Measurements from ENCODE around the gene LRP1. TPM values are rescaled to one million over a fixed set of nuclear protein-coding genes. Genes with fewer than 3 reads are reported as not detected.

Gene LRP1
- total RNA-seq, 4 donors from 2014 or later = 185 to 292 (median 216) TPM

DNA sequence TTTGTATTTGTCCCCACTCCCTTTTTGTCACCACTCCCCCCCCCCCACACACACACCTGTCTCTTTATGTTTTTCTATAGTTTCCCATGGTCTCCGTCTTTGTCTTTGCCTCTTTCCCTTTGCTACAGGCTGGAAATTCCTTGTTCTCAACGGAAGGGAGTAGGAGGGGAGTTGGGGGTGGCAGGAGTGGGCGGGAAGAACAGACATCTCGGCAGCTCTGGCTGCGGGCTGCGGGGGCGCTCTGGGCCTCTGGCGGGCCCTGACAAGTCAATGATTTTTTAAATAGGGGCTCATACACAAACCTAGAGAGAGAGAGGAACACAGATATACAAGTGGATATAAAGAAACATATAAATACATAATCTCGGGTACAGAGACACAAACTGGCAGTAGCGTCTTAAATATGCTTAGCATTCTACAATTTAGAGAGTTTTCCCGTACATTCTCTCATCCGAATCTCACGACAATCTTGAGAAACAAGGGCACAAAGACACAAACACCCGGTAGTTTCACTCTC, 41.7 kb upstream of the LRP1 start:
- no peak for ATAC-seq
- TF ChIP-seq POLR2A (IDR thresholded peaks at IDR 0.05) = no peak
- TF ChIP-seq CTCF (IDR thresholded peaks at IDR 0.05) = peak in 3 of 4 experiments; percentile 12 to 37 (median 27)
- Histone ChIP-seq H3K27me3 (no peaks in the 10 kb centered on the region), H3K27ac (peak overlapping the region; percentile 91 to 100 (median 100)), H3K9me3 (no peaks in the 10 kb centered on the region), H3K4me1 (peaks cover 0 to 42% (median 14%) of the 10 kb centered on the region in 3 donors), H3K4me3 (peak overlapping the region; percentile 77 to 95), H3K36me3 (peaks cover 0 to 7% of the 10 kb centered on the region in 2 donors)
- WGBS, 2 donors (ENCODE audit: low coverage in 1 of 2) = 0% methylated on average over 3 to 11 of the region's 14 CpGs

GRCh38 chr12:57087010-57087690, 41.1 kb upstream of the LRP1 start:
- Histone ChIP-seq H3K4me1 (peaks cover 0 to 48% (median 20%) of the 10 kb centered on the region in 3 donors), H3K9me3 (no peaks in the 10 kb centered on the region), H3K27me3 (no peaks in the 10 kb centered on the region), H3K4me3 (peak overlapping the region; percentile 77 to 95), H3K27ac (peak overlapping the region; percentile 91 to 100 (median 100)), H3K36me3 (peaks cover 0 to 13% of the 10 kb centered on the region in 2 donors)
- ATAC-seq = peak; percentile 66
- TF ChIP-seq POLR2A (IDR thresholded peaks at IDR 0.05) (peak; percentile 80 to 83), EP300 (IDR thresholded peaks at IDR 0.05) (peak; percentile 25), CTCF (IDR thresholded peaks at IDR 0.05) (no peak), POLR2AphosphoS5 (IDR thresholded peaks at IDR 0.05) (peak; percentile 86)
- 0% methylated on average over 1 of the region's 52 CpGs; no CpG with 5 or more reads in 1 of the 2 donors for WGBS, 2 donors (ENCODE audit: low coverage in 1 of 2)

- Histone ChIP-seq H3K4me1 (peaks cover 0 to 54% (median 26%) of the 10 kb centered on the region in 3 donors), H3K27me3 (no peaks in the 10 kb centered on the region), H3K4me3 (peak overlapping the region; percentile 77 to 95), H3K27ac (peak overlapping the region; percentile 91 to 100 (median 100)), H3K36me3 (peaks cover 0 to 19% of the 10 kb centered on the region in 2 donors), H3K9me3 (no peaks in the 10 kb centered on the region)
- TF ChIP-seq CTCF (IDR thresholded peaks at IDR 0.05) = peak in 1 of 4 experiments; percentile 24
- TF ChIP-seq POLR2A (IDR thresholded peaks at IDR 0.05) = peak; percentile 30 to 33
- TF ChIP-seq EP300 (IDR thresholded peaks at IDR 0.05) = no peak
- TF ChIP-seq POLR2AphosphoS5 (IDR thresholded peaks at IDR 0.05) = peak; percentile 83
- 0% methylated on average over 2 of the region's 37 CpGs; no CpG with 5 or more reads in 1 of the 2 donors for WGBS, 2 donors (ENCODE audit: low coverage in 1 of 2)
- ATAC-seq = peak; percentile 62
These were observed 40.5 kb upstream of the LRP1 start for GRCh38 chr12:57087691-57088353.

DNA sequence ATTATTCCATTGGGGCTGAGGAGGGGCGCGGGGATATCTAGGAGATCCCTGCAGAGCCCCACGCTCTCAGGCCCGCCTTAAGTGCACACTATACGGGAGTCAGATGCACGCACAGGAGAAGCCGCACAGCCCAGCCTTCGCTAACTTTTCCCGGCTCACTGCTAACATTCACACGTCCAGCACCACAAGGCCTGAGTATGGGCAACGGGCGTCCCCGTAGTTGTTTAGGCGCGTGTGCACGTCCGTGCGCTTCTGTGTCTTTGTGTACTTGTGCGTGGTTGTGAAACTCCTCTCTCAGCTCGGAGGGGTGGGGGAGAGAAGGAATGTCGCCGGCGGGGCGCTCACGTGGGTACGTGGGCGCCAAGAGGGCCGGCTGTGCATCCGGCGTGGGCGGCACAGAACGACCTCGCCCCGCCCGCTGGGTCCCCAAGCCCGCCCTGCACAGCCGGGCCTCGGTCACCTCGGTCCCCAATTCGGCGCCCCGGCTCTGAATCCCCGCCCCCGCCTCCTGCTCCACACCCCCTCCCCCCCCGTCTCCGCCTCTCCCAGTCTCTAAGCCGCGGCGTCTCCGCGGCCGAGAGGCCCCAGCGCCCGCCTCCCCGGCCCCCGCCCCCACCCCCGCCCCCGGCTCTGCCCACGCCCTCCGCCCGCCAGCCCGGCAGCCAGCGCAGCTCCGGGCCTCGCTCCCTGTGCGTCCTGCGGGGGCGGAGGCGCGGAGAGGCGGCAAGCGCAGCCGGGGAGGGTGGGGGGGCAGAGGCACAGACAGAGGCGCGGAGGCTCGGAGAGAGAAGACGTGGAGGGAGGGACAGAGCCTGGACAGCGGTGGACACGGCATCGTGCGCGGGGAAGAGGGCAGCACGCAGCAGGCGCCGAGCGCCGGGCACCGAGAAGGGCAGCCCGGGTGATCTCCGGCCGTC, 39.7 kb upstream of the LRP1 start, which contains the start of gene NAB2:
NAB2 (plus strand) TSS at position 761 of the 917 bp plus-strand sequence. CDS start 158 bp downstream, outside the sequence.
- Histone ChIP-seq H3K27me3 (no peaks in the 10 kb centered on the region), H3K36me3 (peaks cover 0 to 27% of the 10 kb centered on the region in 2 donors), H3K9me3 (no peaks in the 10 kb centered on the region), H3K4me3 (peak within 1 kb of the TSS; percentile 77 to 95), H3K4me1 (peaks cover 3 to 62% (median 34%) of the 10 kb centered on the region in 3 donors), H3K27ac (peak within 1 kb of the TSS; percentile 91 to 100 (median 100))
- TF ChIP-seq POLR2AphosphoS5 (IDR thresholded peaks at IDR 0.05) (peak; percentile 98), CTCF (IDR thresholded peaks at IDR 0.05) (peak in 1 of 4 experiments; percentile 0), EP300 (IDR thresholded peaks at IDR 0.05) (no peak), POLR2A (IDR thresholded peaks at IDR 0.05) (peak; percentile 71)
- peak; percentile 83 for ATAC-seq
- 0 to 1% methylated on average over 4 to 25 of the region's 91 CpGs for WGBS, 2 donors (ENCODE audit: low coverage in 1 of 2)

All from gastroesophageal sphincter (tissue), 4 donors.